Retinal pigment epithelial cell (primary cell): ENCODE results near the gene RGSL1.

Source experiments
- DNase-seq: peaks from one replicate; pipeline ENCODE4 v3.0.0-alpha.2; 2010; ENCODE audit warnings: low read depth
- H3K4me3 ChIP-seq: 2 replicates; pipeline ENCODE4 v1.5.1; 2011; ENCODE audit warnings: mild to moderate bottlenecking, low read length, control low read depth, moderate library complexity
- TF ChIP-seq, protein P1 (sequence below): conservative IDR thresholded peaks from 2 replicates; pipeline ENCODE4 v1.5.1; 2011; ENCODE audit warnings: low read depth, low read length, control low read depth, inconsistent platforms

RGSL1 gene

DNA sequence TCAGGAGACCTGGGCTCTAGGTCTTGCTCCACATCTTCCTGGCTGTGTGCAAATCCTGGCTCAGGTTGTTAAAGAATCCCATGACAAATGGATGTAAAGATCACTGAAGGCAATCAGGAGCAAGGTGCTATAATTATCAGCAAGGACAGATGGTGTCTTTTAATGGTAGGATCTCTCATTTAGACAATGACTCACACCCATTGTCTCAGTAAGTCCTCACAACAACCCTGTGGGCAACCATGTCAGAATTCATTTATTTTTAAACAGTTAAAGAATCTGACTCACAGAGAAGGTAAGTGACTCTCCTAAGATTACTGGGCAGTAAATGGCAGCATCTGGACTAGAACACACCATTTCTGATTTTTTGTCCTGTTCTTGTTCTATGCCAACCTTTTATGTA is 106.3 kb downstream of the RGSL1 start:
- TF ChIP-seq, protein P1, sequence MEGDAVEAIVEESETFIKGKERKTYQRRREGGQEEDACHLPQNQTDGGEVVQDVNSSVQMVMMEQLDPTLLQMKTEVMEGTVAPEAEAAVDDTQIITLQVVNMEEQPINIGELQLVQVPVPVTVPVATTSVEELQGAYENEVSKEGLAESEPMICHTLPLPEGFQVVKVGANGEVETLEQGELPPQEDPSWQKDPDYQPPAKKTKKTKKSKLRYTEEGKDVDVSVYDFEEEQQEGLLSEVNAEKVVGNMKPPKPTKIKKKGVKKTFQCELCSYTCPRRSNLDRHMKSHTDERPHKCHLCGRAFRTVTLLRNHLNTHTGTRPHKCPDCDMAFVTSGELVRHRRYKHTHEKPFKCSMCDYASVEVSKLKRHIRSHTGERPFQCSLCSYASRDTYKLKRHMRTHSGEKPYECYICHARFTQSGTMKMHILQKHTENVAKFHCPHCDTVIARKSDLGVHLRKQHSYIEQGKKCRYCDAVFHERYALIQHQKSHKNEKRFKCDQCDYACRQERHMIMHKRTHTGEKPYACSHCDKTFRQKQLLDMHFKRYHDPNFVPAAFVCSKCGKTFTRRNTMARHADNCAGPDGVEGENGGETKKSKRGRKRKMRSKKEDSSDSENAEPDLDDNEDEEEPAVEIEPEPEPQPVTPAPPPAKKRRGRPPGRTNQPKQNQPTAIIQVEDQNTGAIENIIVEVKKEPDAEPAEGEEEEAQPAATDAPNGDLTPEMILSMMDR: no peak
- H3K4me3 ChIP-seq: no peak overlapping the region
- DNase-seq: no peak

DNA sequence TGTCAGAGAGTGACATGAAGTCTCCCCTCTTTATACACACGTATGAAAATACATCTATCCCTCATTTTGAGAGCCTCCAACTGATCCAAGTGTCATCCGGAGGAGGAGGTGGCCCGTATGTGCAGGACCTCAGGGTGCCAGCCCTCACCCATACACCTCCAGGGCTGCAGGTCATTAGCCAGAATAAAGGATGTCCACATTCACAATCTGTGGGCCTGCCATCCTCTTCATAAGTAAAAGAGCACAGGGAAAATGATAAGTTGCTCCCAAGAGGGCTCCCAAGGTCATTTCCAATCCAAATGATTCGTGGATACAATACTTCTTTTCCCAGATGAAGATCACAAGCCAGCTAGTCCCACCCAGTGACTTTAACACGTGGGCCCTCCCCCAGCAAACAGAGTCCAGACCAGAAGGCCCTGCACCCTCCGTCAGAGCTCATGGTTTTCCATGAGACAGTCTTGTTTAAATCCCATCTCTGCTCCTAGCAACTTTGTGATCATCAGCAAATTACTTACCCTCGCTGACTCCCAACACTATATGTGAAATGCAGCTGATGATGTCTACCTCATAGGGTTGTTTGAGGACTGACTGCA is 110.5 kb downstream of the RGSL1 start:
- no peak overlapping the region for H3K4me3 ChIP-seq
- TF ChIP-seq, protein P1: no peak
- DNase-seq: no peak

- DNase-seq: no peak
- TF ChIP-seq, protein P1: no peak
- no peak overlapping the region for H3K4me3 ChIP-seq
Measured at GRCh38 chr1:182561456-182561855, 111.5 kb downstream of the RGSL1 start.

DNA sequence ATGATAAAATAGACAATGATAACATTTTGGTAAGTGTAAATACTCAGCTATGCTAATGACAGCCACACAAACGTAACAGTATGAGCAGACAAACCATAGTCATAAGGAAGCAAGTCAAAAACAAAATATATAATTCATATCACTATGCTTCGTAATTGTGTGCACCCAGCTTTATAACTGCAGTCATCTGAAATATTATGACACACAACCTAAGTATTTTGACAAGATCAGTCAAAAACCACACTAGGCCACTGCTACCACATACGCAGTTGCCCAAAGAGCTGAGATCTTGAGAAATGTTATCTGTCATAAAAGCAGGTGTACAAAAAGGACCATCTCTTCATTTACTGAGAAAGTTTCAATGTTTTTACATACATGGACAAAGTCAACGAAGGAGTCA is 113.1 kb downstream of the RGSL1 start:
- no peak overlapping the region for H3K4me3 ChIP-seq
- no peak for DNase-seq
- TF ChIP-seq, protein P1: no peak

- TF ChIP-seq, protein P1: no peak
Measured at GRCh38 chr1:182564406-182565004, 114.6 kb downstream of the RGSL1 start.

GRCh38 chr1:182565537-182565936 is 115.6 kb downstream of the RGSL1 start:
- DNase-seq: no peak
- no peak overlapping the region for H3K4me3 ChIP-seq
- TF ChIP-seq, protein P1: no peak

More at GRCh38 chr1:182564406-182565004, 114.6 kb downstream of the RGSL1 start:
- H3K4me3 ChIP-seq: no peak overlapping the region
- DNase-seq: no peak

GRCh38 chr1:182567629-182568028 is 117.7 kb downstream of the RGSL1 start:
- H3K4me3 ChIP-seq: no peak overlapping the region
- TF ChIP-seq, protein P1: no peak
- no peak for DNase-seq
